AG10803 (cell line): ENCODE data around the gene SAMD14.

Experiments used
- DNase-seq: peaks from one replicate; pipeline ENCODE4 v3.0.0; 2010; ENCODE audit warnings: low read depth
- H3K4me3 ChIP-seq: 2 replicates; pipeline ENCODE4 v1.5.1; 2011; ENCODE audit warnings: mild to moderate bottlenecking, low read length, control low read depth
- CTCF ChIP-seq: conservative IDR thresholded peaks from 2 replicates; pipeline ENCODE4 v1.5.1; 2011; ENCODE audit warnings: mild to moderate bottlenecking, low read length, control low read depth, inconsistent platforms

Gene SAMD14

GRCh38 chr17:50147841-50148225, 17.9 kb upstream of the SAMD14 start:
- no peak for TF ChIP-seq CTCF
- DNase-seq: peak; percentile 48
- peak overlapping the region; percentile 79 for H3K4me3 ChIP-seq

DNA sequence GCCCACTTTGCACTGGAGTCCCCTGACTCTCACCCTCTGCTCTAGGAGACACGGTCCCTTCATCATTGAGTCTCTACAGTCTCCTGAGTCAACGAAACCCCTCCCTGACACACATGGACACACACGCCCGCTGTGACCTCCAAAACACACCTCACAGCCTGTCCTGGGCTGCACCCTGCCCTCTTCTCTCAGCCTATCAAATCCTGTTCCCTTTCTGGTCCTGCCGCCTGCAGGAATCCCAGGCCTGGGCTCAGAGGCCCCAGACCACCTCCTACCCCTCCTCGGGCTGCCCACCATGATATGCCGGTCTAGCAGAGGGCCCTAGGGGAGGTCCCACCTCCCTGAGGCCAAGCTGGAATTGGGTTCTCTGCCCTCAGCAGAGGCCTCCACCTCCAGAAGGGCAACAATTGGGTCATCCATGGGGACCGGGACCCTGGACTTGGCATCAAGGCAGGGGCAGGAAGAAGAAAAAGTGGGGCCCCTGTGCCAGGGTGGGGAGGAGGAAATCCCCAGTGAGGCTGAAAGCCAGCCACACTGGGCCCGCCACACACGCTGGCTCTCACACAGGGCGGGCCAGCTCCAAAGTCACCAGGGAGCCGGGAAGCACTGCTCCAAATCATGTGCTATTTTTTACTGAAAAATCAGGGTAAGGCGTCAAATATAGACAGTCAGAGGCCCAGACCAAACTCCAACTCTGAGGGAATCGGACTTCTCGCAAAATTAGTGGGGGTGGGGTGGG, 17.1 kb upstream of the SAMD14 start:
- DNase-seq: no peak
- peak overlapping the region; percentile 79 for H3K4me3 ChIP-seq
- no peak for TF ChIP-seq CTCF

GRCh38 chr17:50146230-50146926, 16.4 kb upstream of the SAMD14 start:
- 0 out of 2 replicates have a peak, but pooled peaks have one; percentile 6 for TF ChIP-seq CTCF
- no peak for DNase-seq
- peak overlapping the region; percentile 79 for H3K4me3 ChIP-seq

- TF ChIP-seq CTCF: no peak
- no peak for DNase-seq
- no peak overlapping the region; the same call in 1 of the 2 replicates for H3K4me3 ChIP-seq
These were observed 15.7 kb upstream of the SAMD14 start for GRCh38 chr17:50145532-50146229.

DNA sequence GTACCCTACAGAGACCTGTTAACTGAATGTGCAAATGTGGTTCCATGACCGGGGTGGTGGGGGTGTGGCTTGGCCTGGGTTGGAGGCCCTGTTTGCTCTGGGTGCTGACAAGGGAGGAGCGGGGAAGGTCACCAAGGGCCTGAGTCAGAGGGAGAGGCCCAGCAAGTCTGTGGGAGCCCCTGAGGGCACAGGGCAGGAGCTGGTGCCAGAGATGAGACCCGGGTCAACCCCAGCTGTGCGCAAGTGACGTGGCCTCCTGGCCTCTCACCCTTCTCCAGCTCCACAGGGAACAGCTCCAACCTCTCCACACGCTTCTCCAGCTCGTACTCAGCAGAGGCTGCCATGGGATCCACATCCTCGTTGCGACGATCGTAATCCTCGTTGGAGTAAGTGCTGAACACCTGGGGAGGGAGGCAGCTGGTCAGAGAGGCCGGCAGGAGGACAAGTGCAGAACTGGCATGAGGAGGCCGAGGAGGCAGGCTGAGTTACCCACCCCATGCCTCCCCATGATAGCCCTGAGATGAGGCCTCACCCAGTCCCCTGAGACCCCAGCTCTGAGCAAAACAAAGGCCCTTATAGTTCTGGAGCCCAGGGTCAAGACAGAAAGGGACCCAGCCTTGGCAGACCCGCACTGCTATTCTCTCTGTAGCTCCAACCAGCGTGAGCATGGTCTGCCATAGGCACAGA, 15.0 kb upstream of the SAMD14 start:
- no peak for DNase-seq
- H3K4me3 ChIP-seq: no peak overlapping the region
- no peak for TF ChIP-seq CTCF

- no peak overlapping the region for H3K4me3 ChIP-seq
- DNase-seq: no peak
These were observed 14.4 kb upstream of the SAMD14 start for GRCh38 chr17:50144355-50144754.

More at GRCh38 chr17:50144355-50144754, 14.4 kb upstream of the SAMD14 start:
- TF ChIP-seq CTCF: no peak
